ENCODE results near the gene WHRN.
A peak's percentile ranks its signal among the peaks of the same experiment; 100 is the strongest.

WHRN gene

DNA sequence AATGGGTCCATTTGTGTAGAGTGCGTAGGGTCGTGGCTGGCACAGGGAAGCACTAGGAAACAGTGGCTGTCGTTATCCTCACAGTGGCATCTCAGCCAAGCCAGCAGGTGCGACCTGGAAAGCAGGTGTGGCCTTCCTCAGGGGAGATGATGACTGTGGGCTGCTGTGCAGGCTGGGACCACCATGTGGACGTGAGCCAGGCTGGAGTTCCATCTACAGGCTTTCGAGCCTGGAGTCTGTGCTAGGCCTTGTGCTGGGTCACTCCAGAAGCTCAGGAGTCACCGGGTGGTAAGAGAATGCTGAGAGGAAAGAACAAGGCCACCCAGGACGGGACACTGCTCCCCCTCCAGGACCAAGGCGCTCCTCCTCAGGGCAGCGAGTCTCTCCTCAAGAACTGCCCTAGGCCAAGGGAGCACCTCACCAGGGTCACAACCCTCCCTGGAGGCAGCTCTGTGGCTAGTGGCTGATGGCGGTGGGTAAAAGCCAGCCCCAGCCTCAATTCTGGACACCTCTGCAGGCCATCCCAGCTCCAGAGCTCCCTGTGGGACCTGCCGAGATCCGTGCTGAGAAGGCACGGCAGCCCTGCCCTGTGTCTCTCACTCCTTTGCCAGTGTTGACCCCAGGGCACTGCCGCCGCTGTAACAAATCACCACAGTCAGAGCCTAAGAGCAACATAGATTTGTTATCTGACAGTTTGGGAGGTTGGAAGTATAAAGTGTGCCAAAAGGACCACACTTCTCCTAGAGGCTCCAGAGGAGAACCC, 36.0 kb downstream of the WHRN start:
- no peak for DNase-seq

DNA sequence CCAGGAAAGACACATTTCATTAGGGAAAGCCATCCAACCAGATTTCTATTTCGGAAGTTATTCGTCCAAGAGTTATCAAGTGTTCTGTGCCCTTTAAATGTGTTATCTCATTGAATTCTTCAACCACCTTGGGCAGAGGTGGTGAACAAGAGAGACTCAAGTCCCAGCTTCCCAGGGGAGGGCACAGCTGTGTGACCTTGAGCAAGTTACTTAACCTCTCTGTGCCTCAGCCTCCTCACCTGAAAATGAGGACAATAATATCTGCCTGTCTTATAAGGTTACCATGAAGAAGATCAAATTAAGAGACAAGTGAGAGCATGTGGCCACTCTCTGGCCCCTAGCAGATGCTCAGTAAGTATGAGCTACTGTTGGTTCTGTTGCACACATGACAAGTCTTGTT, 37.4 kb downstream of the WHRN start:
- no peak for DNase-seq

DNA sequence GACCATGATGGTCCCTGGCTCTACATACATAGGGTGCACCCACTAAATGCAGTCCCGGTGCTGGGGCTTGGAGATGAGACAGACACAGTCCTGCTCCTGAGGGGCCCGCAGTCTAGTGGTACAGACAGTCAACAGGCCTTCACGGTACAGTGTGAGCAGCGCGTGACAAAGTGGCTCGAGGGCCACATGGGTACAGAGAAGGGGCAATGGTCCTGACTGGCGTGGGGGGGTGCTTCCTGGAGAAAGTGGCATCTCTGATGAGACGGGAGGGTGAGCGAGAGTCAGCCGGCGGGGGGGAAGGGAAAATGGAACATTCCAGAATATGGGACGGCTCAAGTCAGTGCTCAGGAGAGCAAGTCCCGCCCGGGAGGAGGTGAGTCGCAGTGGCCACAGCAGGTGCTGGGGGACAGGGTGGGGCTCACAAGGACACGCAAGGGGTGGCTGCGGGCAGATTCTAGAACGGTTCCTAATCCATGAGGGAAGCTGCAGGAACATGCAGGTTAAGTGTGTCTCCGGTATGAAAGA, 38.0 kb downstream of the WHRN start:
- no peak for DNase-seq

DNA sequence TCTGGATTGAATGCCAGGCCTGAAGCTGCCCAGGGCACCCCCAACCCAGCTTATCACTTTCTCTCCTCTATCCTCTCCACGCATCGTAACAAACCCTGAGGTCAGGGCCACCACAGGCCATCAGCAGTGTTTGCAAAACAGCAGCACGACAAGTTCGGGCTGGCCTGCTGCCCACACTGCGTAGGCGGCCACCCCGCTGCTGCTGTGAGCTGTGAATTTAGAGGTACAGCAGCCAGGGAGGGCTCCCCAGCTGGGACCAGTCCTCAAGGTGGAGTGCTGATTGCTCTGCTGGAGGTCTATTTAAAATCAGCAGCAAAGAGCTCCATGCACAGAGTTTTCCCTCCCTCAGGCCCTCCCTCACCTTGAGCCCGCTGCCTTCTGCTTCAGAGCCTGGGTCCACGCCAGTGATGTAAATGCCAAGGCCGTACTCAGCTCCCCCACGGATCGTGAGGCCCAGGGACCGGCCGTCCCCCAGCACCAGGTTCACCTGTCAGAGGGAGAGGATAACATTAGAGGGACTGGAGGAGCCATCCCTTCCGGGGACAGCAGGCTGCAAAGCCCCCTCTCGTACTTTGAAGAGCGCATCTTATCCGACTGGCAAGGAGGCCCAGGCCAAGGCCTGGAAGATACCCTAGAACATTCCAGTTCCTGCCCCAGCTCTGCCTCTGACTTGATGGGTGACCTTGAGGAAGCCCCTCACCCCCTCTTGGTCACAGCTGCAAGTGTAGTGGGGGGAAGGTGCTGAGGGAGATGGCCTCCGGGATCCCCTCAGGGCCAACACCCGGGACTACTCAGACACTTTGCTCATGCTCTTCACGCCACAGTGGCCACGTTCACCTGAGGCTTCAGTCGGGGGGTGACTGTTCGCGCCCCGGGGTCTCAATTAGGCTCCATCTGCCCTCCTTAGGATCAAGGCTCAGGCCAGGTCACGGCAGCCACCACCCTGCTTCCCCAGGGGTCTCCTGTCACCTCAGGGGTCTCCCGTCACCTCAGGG, 39.1 kb downstream of the WHRN start:
- DNase-seq, result no peak

DNA sequence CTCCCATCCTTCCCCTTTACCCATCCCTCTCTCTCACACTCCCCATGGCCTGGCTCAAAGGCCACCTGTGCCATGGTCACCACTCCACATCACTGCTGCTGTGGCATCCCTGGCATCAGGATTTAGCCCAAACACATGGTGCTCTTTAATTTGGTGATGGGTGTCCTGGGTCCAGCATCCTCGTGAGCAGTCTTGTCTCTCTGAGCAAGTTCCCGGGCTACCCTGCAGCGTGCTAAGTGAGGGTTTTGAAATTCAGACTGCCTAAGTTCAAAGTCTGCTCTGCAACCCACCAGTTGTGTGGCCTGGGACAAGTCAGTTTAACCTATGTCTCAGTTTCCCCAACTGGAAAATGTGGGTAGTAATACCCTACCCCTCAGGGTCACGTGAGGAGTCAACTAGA, 39.9 kb downstream of the WHRN start:
- DNase-seq, result no peak

DNA sequence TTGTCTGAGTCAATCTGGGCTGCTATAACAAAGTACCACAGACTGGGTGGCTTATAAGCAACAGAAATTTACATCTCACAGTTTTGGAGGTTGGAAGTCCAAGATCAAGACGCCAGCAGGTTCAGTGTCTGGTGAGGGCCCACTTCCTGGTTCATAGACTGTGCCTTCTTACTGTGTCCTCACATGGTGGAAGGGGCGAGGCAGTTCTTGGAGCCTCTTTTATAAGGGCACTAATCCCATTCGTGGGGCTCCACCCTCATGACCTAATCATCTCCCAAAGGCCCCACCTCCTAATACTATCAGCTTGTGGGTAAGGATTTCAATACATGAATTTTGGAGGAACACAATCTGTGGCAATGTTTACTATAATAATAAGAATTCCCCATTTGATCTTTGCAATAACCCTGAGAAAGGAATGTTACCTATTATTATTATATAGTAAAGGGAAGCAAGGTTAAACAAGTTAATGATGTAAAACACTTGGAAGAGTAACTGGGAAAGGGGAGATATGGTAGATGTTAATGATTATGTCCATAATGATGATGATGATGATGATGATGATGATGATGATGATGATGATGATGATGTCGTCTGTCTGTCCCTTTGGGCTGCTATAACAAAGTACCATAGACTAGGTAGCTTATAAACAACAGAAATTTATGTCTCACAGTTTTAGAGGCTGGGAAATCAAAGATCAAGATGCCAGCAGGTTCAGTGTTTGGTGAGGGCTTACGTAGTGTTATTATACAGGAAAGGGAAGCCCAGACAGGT, 40.8 kb downstream of the WHRN start:
- DNase-seq, result no peak

DNA sequence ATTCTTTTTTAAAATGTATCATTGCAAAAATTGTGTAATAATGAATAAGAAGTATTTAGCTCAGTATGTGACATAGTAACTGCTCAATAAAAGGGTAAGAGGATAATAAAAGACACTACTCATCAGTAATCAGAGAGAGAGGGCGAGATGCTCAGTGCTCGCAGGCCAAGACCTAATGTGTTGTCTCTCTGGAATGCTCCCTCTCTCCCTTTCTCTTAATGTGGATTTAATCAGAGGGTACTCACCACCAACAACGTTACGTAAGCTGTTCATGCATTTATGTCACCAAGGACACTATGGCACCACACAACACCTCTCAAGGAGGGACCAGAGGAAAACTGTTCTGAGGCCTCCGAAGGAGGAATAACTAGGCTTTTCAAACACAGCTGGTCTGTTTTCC, 42.5 kb downstream of the WHRN start:
- no peak for DNase-seq

DNA sequence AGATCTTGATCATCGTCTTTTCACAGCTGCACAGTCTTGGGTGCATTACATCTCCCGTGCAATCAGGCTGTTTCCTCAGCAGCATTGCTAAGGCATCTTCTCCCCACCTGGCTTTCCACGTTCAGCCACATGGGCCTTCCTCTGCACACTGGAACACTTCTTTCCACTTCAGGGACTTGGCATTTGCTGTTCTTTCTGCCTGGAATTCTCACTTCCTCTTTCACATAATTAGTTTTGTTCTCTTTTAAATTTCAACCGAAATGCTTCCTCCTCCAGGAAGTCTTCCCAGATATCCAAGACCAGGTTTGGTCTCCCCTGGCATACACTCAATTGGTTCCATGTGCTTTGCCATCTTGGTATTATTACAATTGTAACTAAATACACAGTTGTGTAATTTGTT, 43.8 kb downstream of the WHRN start:
- DNase-seq, result peak; percentile 52

DNA sequence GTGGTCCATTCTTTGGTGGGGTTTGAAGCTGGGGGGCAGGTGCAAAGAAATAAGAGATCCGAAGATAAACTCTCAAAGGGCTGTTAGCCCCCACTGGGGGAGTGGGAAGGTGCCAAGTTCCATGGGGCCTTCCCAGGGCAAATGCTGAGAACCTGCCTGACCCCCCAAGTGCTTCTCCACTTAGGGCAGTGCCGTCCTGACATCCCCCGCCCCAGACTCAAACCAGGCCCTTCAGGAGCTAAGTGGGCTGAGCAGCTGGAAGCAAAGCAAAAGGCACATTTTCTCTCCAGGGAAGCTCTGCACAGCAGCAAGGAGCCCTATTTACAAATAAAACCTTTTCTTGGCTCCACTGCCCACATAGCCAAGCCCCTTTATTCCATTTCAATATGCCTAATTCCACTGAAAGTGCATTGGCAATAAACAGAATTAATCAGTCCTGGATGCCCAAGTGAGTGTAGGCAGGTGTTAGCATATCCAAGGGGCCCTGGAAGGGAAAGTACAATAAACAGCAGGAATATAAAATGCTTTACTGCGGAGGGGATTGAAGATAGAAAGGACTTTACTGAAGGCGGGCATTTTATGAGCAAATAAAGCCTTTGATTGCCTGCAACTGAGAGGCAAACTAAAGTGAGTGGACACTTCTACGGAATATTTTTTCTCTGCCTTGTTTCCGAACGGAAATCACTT, 44.6 kb downstream of the WHRN start:
- DNase-seq, result no peak

DNA sequence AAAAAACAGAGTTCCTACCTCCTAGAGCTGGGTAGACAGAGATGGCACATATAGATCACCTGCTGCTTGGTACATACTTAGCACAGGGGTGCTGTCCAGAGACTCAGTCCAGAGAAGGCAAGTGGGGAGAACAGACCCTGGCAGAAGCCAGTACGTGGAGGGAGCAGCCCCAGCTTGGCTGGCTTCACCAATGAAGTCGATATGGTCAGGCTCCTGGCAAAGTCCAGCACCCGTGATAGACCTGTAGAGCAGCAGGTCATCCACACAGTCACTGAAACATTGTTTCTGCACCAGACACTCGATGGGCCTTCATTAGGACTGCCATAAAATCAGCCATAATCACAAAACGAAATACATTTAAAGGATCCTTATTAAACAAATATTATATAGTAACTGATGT, 45.8 kb downstream of the WHRN start:
- DNase-seq, result no peak

DNA sequence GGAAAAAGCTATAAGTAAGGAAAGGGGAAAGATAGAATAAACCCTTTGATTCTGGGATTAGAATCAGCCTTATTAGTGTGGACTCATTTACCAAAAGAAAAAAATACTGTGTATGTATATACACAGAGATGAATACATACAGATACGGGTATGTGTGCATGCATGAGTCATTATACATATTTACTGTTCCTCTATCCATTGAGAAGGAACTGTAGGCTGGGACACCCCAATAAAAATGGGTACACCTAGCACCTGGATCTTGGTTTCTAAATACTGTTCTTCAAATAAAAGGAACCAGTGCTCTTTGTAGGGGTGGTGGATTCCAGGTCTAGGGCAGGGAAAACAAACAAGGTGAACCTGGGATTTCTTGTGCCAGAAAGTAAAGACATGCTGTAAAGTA, 48.3 kb downstream of the WHRN start:
- DNase-seq, result no peak

DNA sequence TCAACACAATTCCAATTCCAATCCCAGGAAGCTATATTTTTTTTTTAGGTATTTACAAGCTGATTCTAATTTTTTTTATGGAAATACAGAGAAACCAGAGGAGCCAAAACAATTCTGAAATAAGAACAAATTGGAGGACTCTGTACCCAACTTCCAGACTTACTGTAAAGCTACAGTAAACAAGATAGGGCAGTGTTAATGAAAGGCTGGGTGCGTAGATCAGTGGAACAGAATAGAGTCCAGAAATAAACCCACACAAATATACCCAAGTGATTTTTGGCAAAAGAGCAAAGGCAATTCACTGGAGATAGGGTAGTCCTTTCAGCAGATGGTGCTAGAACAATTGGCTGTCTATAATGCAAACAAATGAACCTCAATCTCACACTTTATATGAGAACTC, 50.6 kb downstream of the WHRN start:
- no peak for DNase-seq

DNA sequence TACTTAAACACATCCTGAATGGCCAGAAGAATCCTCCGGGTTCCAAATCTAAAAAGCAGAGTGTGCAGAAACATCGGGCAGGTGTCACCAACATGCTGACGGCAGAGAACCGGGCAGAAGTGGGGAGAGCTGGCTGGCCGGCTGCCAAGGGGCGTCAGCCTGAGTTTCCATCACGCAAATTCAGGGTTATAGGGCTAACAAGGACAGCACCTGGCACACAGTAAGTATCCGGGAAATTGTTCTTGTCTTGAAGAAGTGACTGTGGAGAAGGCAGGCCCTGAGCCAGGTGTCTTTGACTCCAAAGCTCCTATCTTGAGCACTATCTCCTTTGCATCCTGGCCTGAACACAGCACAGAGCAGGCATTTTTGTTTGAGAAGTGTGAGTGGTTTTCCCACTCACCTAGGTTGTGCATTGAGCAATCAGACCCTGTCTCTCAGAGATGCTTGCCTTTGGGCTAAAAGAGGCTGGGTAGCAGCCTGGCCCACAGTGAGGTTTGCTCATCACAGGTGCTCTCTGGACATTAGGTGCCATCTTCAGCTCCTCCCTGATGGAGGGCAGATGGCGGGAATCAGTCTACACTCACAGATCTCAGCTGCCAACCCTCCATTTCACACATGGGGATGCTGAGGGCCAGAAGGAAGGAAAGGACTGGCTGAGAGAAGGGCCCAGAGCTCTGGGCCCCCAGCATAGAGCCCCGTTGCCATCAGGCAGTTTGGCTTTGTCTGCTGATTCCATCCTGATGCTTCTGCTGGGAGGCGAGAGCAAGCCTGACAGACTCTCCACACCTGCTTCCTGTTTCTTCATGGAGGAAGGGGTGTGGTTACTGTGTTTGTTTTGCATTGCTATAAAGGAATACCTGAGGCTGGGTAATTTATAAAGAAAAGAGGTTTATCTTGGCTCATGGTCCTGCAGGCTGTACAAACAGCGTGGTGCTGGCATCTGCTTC, 52.8 kb downstream of the WHRN start:
- peak; percentile 94 for DNase-seq

DNA sequence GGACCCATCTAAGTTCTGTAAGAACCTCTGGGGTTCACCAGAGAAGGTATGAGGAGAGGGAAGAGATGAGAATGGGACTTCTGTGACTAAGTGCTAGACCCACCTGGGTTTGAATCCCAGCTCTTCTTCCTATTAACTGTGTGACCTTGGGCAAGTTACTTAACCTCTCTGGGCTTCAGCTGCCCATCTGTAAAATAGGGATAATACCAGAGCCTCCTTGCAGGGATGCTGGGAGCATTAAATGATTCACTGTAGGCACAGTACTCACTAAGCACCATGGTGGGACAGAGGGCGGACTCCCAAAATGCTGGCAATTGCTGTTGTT, 53.6 kb downstream of the WHRN start:
- DNase-seq, result no peak

DNA sequence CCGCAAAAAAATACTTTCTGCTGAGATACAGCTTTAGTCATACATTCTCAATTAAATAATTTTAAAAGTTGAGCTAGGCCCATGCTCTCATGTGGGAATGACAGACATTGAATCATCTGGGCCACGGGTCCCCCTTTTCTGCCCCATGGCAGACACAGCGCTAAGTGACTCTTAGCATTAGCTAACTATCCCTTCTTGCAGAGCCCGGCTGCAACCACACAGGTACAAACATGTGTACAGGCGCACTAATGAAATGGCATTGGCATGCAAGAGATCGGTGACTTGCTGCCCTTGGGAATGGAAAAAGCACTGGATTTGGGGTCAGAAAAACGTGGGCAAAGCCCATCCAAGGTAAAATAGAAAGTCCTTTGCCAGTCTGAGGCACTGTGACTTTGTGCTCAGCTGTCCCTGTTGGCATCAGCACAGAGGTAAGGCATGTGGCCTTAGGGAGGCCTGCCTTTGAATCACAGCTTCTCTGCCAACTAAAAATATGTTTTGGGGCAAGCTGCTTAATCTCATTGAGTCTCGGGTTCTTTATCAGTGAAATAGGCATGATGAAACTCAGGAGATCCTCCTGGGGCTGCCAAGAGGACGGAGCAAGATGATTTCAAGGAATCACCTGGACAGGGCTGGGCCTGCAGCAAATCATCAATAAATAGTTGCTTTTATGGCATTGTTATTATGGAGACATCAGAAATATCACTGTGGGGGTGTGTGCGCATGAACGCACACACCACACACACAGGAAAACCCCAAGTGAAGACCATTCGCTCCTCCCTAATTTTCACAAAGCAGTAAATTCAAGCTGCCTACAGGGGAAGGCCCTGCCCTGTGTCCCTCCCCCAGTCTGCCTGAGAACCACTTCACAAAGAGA, 54.2 kb downstream of the WHRN start:
- peak; percentile 7 for DNase-seq

DNA sequence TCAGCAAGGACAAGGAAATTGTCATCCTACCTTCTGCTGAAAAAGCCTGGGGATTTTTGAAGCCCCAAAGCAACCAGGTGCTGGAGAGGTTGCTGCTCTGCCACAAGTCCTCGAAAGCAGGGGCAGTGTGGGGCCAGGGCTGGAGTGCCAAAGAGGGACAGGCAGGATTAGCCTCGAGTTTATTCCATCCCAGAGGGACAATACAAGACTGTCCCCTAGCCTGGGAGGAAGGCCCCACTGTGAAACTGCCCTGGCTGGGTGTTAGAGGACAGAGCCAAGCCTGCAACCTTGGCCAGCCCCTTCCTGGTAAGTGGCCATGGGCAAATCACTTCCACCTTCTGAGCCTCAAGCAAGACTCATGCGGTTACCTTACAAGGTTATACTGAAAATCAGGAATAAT, 55.1 kb downstream of the WHRN start:
- no peak for DNase-seq

DNA sequence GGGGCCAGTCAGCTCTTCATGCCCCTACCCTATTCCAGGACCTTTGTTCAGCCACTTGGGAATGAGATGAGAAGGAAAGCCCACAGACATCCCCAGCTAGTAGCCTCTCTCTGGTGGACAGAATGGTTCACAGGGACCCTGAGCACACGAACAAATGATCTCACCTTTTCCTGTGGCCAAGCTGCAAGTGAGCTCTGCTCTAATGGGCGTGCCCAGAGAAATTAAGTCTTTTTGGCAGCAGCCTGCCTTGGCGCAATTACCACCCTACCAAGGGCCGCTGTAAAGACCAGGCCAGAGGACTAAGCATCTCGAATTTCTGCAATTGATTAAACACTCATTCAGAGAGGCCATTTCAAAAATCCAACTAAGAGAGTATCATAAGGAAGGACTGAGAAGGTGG, 56.0 kb downstream of the WHRN start:
- peak; percentile 60 for DNase-seq

DNA sequence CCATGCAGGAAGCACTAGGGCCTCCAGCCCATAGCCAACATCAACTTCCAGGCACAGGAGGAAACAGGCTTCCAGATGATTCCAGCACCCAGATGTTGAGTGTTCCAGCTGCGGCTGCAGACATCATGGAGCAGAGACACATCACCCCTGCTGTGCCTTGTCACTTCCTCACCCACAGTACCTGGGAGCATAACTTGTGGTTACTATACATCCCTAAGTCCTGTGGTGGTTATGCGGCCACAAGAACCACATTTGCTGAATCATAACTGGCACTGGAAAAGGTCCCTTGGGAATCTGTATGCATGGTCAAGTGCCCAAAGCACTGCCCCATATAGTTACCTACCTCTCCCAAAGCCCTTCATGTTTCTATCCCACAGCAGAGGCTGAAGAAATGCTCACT, 56.6 kb downstream of the WHRN start:
- DNase-seq, result peak; percentile 12

DNA sequence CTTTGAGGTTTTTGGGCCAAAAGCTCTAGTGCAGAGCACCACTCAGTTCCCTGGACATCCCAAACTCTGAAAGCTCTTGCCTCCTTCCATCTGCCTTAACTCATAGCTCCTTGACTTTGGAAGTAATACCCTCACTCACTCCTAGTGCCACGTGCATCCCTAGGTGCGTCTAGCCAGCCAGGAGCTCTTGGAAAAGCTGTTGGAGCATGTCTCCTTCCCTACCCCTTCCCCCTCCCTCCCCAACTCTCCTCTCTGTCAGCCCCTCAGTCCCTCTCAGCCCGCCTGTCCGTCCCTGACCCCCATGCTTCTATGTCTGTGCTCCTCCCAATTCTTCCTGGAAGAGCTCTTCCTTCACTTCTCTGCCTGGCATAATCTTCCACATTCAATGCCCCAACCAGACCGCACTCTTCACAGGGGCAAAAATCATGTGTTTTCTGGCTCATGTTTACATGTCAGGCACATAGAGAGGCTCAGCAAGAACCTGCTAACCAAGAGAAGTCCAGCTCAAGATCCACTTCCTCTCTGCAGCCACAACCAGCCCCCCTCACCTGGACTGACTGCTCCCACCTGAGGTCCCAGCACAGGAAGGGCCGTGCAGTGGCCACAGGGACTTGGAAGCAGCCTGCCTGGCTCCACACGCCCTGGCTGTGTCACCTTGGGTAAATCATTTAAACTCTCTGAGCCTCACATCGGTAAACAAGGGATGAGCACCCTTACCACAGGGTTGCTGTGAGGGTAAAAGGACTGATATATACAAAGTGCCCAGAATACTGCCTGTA, 58.4 kb downstream of the WHRN start:
- no peak for DNase-seq

DNA sequence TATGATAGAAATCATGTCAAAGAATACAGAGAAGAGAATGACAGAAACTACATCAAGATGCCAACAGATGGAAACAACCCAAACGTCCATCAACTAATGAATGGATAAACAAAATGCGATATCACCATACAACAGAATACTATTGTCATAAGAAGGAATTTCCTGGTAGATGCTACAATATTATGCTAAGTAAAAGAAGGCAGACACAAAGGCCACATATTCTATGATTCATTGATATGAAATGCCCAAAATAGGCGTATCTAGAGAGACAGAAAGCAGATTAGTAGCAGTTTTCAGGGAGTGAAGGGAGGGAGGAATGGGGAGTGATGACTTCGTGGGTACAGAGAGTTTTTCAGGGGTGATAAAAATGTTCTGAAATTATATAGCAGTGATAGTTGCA, 59.2 kb downstream of the WHRN start:
- no peak for DNase-seq
